A549 (cell line): Measurements from ENCODE around the gene HLA-A.

Experiments
- KDM5A ChIP-seq: fragments of 200-600 bp; sonication (generic); IDR thresholded peaks from 2 replicates; pipeline ENCODE4 v1.6.1; 2016; ENCODE audit warnings: antibody characterized with exemption, mild to moderate bottlenecking
- POLR2A ChIP-seq: IDR thresholded peaks from 2 replicates; pipeline ENCODE4 v1.6.1; 2012; ENCODE audit warnings: mild to moderate bottlenecking, low read length
- RAD21 ChIP-seq, 2 experiments: fragments of >200 bp in 1 of 2; sonication (Bioruptor Twin) in 1 of 2; formaldehyde crosslinking in 1 of 2; IDR thresholded peaks in 1 of 2; conservative IDR thresholded peaks in 1 of 2; 2 replicates in 1 of 2; 3 replicates in 1 of 2; pipeline ENCODE4 v1.6.1; 2012 to 2018; ENCODE audit warnings: inconsistent platforms in 1 of 2
- RNF2 ChIP-seq: fragments of 200-600 bp; sonication (generic); IDR thresholded peaks from 2 replicates; pipeline ENCODE4 v1.6.1; 2016; ENCODE audit warnings: low read depth, mild to moderate bottlenecking, antibody characterized with exemption, moderate library complexity, borderline replicate concordance
- TF ChIP-seq, protein P1 (sequence below): fragments of >200 bp; sonication (Bioruptor Twin); formaldehyde crosslinking; IDR thresholded peaks from 3 replicates; pipeline ENCODE4 v1.5.1; 2016
- TF ChIP-seq, protein P2 (sequence below): IDR thresholded peaks from 2 replicates; pipeline ENCODE4 v1.6.1; 2012
- TF ChIP-seq, protein P3 (sequence below): fragments of 250-450 bp; sonication (Bioruptor Pico); IDR thresholded peaks from 2 replicates; pipeline ENCODE4 v1.5.0; 2020; ENCODE audit warnings: low read depth, mild to moderate bottlenecking, moderate library complexity
- TF ChIP-seq, protein P4 (sequence below): IDR thresholded peaks from 2 replicates; pipeline ENCODE4 v1.6.1; 2012

DNA sequence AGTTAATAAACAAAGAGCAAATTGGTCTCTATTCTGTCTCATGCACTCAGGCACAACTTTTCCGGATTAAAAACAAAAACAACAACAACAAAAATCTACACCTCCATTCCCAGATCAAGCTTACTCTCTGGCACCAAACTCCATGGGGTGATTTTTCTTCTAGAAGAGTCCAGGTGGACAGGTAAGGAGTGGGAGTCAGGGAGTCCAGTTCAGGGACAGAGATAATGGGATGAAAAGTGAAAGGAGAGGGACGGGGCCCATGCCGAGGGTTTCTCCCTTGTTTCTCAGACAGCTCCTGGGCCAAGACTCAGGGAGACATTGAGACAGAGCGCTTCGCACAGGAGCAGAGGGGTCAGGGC is 437 bp upstream of the HLA-A start:
- TF ChIP-seq, protein P1, sequence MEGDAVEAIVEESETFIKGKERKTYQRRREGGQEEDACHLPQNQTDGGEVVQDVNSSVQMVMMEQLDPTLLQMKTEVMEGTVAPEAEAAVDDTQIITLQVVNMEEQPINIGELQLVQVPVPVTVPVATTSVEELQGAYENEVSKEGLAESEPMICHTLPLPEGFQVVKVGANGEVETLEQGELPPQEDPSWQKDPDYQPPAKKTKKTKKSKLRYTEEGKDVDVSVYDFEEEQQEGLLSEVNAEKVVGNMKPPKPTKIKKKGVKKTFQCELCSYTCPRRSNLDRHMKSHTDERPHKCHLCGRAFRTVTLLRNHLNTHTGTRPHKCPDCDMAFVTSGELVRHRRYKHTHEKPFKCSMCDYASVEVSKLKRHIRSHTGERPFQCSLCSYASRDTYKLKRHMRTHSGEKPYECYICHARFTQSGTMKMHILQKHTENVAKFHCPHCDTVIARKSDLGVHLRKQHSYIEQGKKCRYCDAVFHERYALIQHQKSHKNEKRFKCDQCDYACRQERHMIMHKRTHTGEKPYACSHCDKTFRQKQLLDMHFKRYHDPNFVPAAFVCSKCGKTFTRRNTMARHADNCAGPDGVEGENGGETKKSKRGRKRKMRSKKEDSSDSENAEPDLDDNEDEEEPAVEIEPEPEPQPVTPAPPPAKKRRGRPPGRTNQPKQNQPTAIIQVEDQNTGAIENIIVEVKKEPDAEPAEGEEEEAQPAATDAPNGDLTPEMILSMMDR = no peak
- TF ChIP-seq RNF2 = no peak
- TF ChIP-seq RAD21 (conservative IDR thresholded peaks at IDR 0.05 in 1 of 2, IDR thresholded peaks at IDR 0.05 in 1 of 2) = no peak
- TF ChIP-seq, protein P2, sequence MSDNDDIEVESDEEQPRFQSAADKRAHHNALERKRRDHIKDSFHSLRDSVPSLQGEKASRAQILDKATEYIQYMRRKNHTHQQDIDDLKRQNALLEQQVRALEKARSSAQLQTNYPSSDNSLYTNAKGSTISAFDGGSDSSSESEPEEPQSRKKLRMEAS = no peak
- TF ChIP-seq POLR2A = no peak
- TF ChIP-seq, protein P3, sequence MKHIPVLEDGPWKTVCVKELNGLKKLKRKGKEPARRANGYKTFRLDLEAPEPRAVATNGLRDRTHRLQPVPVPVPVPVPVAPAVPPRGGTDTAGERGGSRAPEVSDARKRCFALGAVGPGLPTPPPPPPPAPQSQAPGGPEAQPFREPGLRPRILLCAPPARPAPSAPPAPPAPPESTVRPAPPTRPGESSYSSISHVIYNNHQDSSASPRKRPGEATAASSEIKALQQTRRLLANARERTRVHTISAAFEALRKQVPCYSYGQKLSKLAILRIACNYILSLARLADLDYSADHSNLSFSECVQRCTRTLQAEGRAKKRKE (CRISPR knock-in tag) = no peak
- no peak for TF ChIP-seq KDM5A
- TF ChIP-seq, protein P4, sequence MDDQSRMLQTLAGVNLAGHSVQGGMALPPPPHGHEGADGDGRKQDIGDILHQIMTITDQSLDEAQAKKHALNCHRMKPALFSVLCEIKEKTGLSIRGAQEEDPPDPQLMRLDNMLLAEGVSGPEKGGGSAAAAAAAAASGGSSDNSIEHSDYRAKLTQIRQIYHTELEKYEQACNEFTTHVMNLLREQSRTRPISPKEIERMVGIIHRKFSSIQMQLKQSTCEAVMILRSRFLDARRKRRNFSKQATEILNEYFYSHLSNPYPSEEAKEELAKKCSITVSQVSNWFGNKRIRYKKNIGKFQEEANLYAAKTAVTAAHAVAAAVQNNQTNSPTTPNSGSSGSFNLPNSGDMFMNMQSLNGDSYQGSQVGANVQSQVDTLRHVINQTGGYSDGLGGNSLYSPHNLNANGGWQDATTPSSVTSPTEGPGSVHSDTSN = no peak
